ENCODE results near the gene TRIP6. TPM values are rescaled to one million over a fixed set of nuclear protein-coding genes. Genes with fewer than 3 reads are reported as not detected.
"Not testable (repeated sequence)": the region's sequence is repeated elsewhere in the genome, so short reads cannot be mapped to it uniquely, and the experiment has no call there.

Gene TRIP6
- total and polyA plus RNA-seq, 2 of the 8 experiments (the other 6 are each of a cell fraction or from before 2014, with no cell fraction given) = 88.4 to 103 TPM

DNA sequence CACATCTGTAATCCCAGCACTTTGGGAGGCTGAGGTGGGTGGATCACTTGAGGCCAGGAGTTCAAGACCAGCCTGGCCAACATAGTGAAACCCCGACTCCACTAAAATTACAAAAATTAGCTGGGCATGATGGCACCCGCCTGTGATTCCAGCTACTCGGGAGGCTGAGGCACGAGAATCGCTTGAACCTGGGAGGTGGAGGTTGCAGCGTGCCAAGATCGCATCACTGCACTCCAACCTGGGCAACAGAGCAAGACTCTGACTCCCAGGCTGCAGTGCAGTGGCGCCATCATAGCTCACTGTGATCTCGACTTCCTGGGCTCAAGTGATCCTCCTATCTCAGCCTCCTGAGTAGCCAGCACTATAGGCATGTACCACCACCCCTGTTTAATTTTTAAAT lies 12.3 kb upstream of the TRIP6 start:
- H3K27me3 ChIP-seq (replicated peaks in 1 of 4; ENCODE audit: control insufficient read depth in 3 of 4, extremely low read depth in 1 of 4, insufficient read depth in 3 of 4, low read length in 3 of 4); H4K8ac ChIP-seq (ENCODE audit: extremely low read depth, insufficient read depth, low read length); H3K18ac ChIP-seq (ENCODE audit: extremely low read depth, low read length); H4K5ac ChIP-seq (ENCODE audit: insufficient read length, low read depth, low read length); H3K23me2 ChIP-seq (ENCODE audit: low read depth, low read length); H2BK120ac ChIP-seq (replicated peaks; ENCODE audit: low read depth, low read length); H3K9ac ChIP-seq (replicated peaks in 1 of 4; ENCODE audit: extremely low read depth in 1 of 4, low read depth in 3 of 4, low read length in 3 of 4); H3K14ac ChIP-seq (ENCODE audit: insufficient read length); H3K9me3 ChIP-seq (ENCODE audit: insufficient read depth in 2 of 2, low read depth in 1 of 2, low read length in 1 of 2); H3K4me2 ChIP-seq (ENCODE audit: insufficient read depth in 1 of 2, low read depth in 2 of 2, low read length in 2 of 2); H3K4ac ChIP-seq (replicated peaks; ENCODE audit: insufficient read length, low read depth, low read length); H2BK20ac ChIP-seq (ENCODE audit: low read length); H2BK12ac ChIP-seq (ENCODE audit: low read depth, low read length); H4K91ac ChIP-seq (replicated peaks; ENCODE audit: insufficient read length, low read length); H2BK5ac ChIP-seq (ENCODE audit: low read depth, low read length); H3K56ac ChIP-seq (replicated peaks; ENCODE audit: insufficient read length, low read depth, low read length); H3K36me3 ChIP-seq (ENCODE audit: control insufficient read depth in 2 of 4, insufficient read depth in 4 of 4, low read length in 3 of 4); H3K4me1 ChIP-seq (replicated peaks in 1 of 4; ENCODE audit: control insufficient read depth in 3 of 4, insufficient read depth in 4 of 4, low read length in 3 of 4); FAIRE-seq; DNase-seq (ENCODE audit: low read depth in 1 of 2, low spot score in 2 of 2); H3K27ac ChIP-seq (ENCODE audit: low read depth, low read length); H3K23ac ChIP-seq (ENCODE audit: insufficient read length); H2AFZ ChIP-seq (ENCODE audit: low read length); H2BK15ac ChIP-seq (ENCODE audit: low read length); H3K4me3 ChIP-seq (ENCODE audit: extremely low read depth in 1 of 4, insufficient read depth in 2 of 4, low read depth in 3 of 4, low read length in 4 of 4); H2AK5ac ChIP-seq (ENCODE audit: low read depth, low read length): not testable (repeated sequence)
- WGBS, 2 experiments (ENCODE audit: extremely low coverage in 1 of 2, insufficient coverage in 1 of 2, insufficient read length in 1 of 2, insufficient replicate concordance in 2 of 2, low coverage in 1 of 2, low lambda C conversion rate in 2 of 2, missing lambda C conversion rate in 1 of 2) = 94% methylated on average over 9 of the region's 9 CpGs; no CpG with 5 or more reads in 1 of the 2 experiments
- Histone ChIP-seq H4K20me1 (replicated peaks in 1 of 2; ENCODE audit: control insufficient read depth in 1 of 2, insufficient read depth in 2 of 2, low read length in 2 of 2) (peaks cover 0 to 11% of the 10 kb centered on the region in 2 experiments), H3K79me1 (ENCODE audit: low read depth, low read length) (peaks cover 12% of the 10 kb centered on the region), H3K79me2 (ENCODE audit: control insufficient read depth in 1 of 2, insufficient read depth in 2 of 2, low read length in 2 of 2) (peaks cover 0 to 21% of the 10 kb centered on the region in 2 experiments; a peak in 1 of 4 replicates)
- ChIA-PET CTCF (ENCODE audit: partially characterized antibody) (interaction anchor here (0.8 to 13.9 kb wide), 7 partner anchors 20 to 222 kb away, joined by 3 to 215 read pairs (median 4); partner anchors contain the start of gene POP7), POLR2A (ENCODE audit: partially characterized antibody) (interaction anchor here (1.3 to 1.9 kb wide), 4 partner anchors 9 to 53 kb away, joined by 3 to 8 read pairs (median 6); partner anchors contain the start of gene SRRT)
